AG09309 (cell line): Measurements from ENCODE around the gene SLC6A20.

Experiments
- DNase-seq: peaks from one replicate; pipeline ENCODE4 v3.0.0-alpha.2; 2010; ENCODE audit warnings: low read depth
- H3K4me3 ChIP-seq: 2 replicates; pipeline ENCODE4 v1.5.1; 2011; ENCODE audit warnings: mild to moderate bottlenecking, low read depth, low read length, moderate library complexity; ENCODE audit not compliant: control insufficient read depth
- CTCF ChIP-seq: IDR thresholded peaks from 2 replicates; pipeline ENCODE4 v1.5.1; 2011; ENCODE audit warnings: mild to moderate bottlenecking, low read depth, low read length, inconsistent platforms; ENCODE audit not compliant: insufficient read depth, control insufficient read depth; ENCODE audit errors: missing control alignments

Gene SLC6A20

GRCh38 chr3:45795509-45795881, 841 bp downstream of the SLC6A20 start:
- no peak for DNase-seq
- TF ChIP-seq CTCF, result no peak
- H3K4me3 ChIP-seq, result no peak overlapping the region

- no peak for DNase-seq
- H3K4me3 ChIP-seq, result no peak overlapping the region
- TF ChIP-seq CTCF, result no peak
Observed at GRCh38 chr3:45794660-45795059, 1.7 kb downstream of the SLC6A20 start.

GRCh38 chr3:45794177-45794560, 2.2 kb downstream of the SLC6A20 start:
- TF ChIP-seq CTCF, result no peak
- H3K4me3 ChIP-seq, result no peak overlapping the region
- no peak for DNase-seq

GRCh38 chr3:45793482-45794176, 2.7 kb downstream of the SLC6A20 start:
- no peak overlapping the region for H3K4me3 ChIP-seq
- DNase-seq, result no peak
- no peak for TF ChIP-seq CTCF

- TF ChIP-seq CTCF, result no peak
- H3K4me3 ChIP-seq, result no peak overlapping the region
- no peak for DNase-seq
Observed at GRCh38 chr3:45792516-45793172, 3.7 kb downstream of the SLC6A20 start.

GRCh38 chr3:45792036-45792435, 4.3 kb downstream of the SLC6A20 start:
- no peak for TF ChIP-seq CTCF
- no peak for DNase-seq
- no peak overlapping the region for H3K4me3 ChIP-seq

- H3K4me3 ChIP-seq, result no peak overlapping the region
- no peak for TF ChIP-seq CTCF
- DNase-seq, result no peak
Observed at GRCh38 chr3:45790596-45790995, 5.7 kb downstream of the SLC6A20 start.
